ENCODE measurements around the gene MYMX. TPM values are rescaled to one million over a fixed set of nuclear protein-coding genes. Genes with fewer than 3 reads are reported as not detected.

The MYMX gene
- polyA plus RNA-seq, 2 of the 4 experiments (the other 2 are of a cell fraction), result not detected

DNA sequence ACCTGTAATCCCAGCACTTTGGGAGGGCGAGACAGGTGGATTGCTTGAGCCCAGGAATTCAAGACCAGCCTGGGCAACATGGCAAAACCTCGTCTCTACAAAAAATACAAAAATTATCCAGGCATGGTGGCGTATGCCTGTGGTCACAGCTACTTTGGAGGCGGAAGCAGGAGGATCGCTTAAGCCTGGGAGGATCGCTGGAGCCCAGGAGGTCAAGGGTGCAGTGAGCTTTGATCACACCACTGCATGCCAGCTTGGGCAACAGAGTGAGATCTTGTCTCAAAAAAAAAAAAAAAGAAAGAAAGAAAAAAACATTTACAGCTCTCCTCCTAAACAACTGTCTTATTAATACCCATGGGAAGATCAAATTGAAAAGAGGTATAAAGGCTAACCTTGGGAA is 8.8 kb upstream of the MYMX start (continued):
- no peak for TF ChIP-seq MAFK (IDR thresholded peaks at IDR 0.05; ENCODE audit: partially characterized antibody)

DNA sequence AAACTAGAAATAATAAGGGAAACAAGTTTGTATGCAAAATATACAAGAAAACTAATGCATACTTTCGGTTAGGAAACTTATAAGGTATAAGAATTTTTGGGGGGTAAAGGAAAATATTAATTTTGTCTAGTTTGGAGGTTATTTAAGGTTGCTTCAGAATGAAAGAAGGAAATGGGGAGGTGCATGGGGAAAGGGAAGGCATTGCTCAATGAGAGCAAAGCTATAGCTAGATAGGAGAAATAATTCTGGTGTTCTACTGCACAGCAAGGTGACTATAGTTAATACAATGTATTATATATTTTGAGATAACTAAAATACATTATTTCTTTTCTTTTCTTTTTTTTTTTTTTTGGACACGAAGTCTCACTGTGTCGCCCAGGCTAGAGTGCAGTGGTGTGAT is 5.4 kb upstream of the MYMX start:
- TF ChIP-seq GATA3 (IDR thresholded peaks at IDR 0.05; ENCODE audit: borderline replicate concordance), result no peak
- no peak for TF ChIP-seq REST (IDR thresholded peaks at IDR 0.05)
- no peak for TF ChIP-seq ZNF302 (CRISPR knock-in tag; IDR thresholded peaks at IDR 0.05)
- no peak for TF ChIP-seq EHF (CRISPR knock-in tag; IDR thresholded peaks at IDR 0.05)
- no peak for TF ChIP-seq CBX2 (IDR thresholded peaks at IDR 0.05; ENCODE audit: borderline replicate concordance, low read depth)
- no peak for TF ChIP-seq CBX8 (IDR thresholded peaks at IDR 0.05)
- TF ChIP-seq CHD2 (IDR thresholded peaks at IDR 0.05; ENCODE audit: low read length, partially characterized antibody), result no peak
- TF ChIP-seq ZFP36 (IDR thresholded peaks at IDR 0.05; ENCODE audit: borderline replicate concordance, partially characterized antibody), result no peak
- TF ChIP-seq, protein P1, sequence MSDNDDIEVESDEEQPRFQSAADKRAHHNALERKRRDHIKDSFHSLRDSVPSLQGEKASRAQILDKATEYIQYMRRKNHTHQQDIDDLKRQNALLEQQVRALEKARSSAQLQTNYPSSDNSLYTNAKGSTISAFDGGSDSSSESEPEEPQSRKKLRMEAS (IDR thresholded peaks at IDR 0.05), result no peak
- TF ChIP-seq SREBF2 (IDR thresholded peaks at IDR 0.05), result no peak
- TF ChIP-seq NFE2L2 (conservative IDR thresholded peaks at IDR 0.05; ENCODE audit: low read length), result no peak
- no peak for TF ChIP-seq POLR2A (IDR thresholded peaks at IDR 0.05; ENCODE audit: low read length)
- TF ChIP-seq, protein P2, sequence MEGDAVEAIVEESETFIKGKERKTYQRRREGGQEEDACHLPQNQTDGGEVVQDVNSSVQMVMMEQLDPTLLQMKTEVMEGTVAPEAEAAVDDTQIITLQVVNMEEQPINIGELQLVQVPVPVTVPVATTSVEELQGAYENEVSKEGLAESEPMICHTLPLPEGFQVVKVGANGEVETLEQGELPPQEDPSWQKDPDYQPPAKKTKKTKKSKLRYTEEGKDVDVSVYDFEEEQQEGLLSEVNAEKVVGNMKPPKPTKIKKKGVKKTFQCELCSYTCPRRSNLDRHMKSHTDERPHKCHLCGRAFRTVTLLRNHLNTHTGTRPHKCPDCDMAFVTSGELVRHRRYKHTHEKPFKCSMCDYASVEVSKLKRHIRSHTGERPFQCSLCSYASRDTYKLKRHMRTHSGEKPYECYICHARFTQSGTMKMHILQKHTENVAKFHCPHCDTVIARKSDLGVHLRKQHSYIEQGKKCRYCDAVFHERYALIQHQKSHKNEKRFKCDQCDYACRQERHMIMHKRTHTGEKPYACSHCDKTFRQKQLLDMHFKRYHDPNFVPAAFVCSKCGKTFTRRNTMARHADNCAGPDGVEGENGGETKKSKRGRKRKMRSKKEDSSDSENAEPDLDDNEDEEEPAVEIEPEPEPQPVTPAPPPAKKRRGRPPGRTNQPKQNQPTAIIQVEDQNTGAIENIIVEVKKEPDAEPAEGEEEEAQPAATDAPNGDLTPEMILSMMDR (IDR thresholded peaks at IDR 0.05), result no peak
- TF ChIP-seq MYC (IDR thresholded peaks at IDR 0.05; ENCODE audit: borderline replicate concordance, low read length), result no peak
- TF ChIP-seq BHLHE40 (IDR thresholded peaks at IDR 0.05; ENCODE audit: low read depth, low read length), result no peak
- TF ChIP-seq PHF8 (IDR thresholded peaks at IDR 0.05; ENCODE audit: borderline replicate concordance, low read depth), result no peak
- TF ChIP-seq ZC3H11A (IDR thresholded peaks at IDR 0.05), result no peak
- no peak for TF ChIP-seq SMC3 (IDR thresholded peaks at IDR 0.05)
- no peak for TF ChIP-seq ZSCAN20 (CRISPR knock-in tag; IDR thresholded peaks at IDR 0.05)
- FAIRE-seq, result no peak
- CTCF ChIA-PET, result no interaction called here

GRCh38 chr6:44214307-44214706 is 2.4 kb upstream of the MYMX start:
- CTCF ChIA-PET, result no interaction called here

More for the DNA sequence above, 5.4 kb upstream of the MYMX start:
- WGBS (ENCODE audit: missing lambda C conversion rate), result 80% methylated on average over 3 of the region's 3 CpGs
- no peaks in the 10 kb centered on the region for H3K9me3 ChIP-seq
- no peaks in the 10 kb centered on the region for H3K4me1 ChIP-seq
- POLR2A ChIA-PET, result no interaction called here
- H3K27ac ChIP-seq, result no peak overlapping the region
- ATAC-seq, result no peak
- H3K4me3 ChIP-seq, result no peak overlapping the region
- H3K4me2 ChIP-seq, result no peak overlapping the region
- DNase-seq (ENCODE audit: low read depth in 1 of 2, low spot score in 1 of 2), result no peak

More at GRCh38 chr6:44214307-44214706, 2.4 kb upstream of the MYMX start:
- Histone ChIP-seq H3K4me2 (no peak overlapping the region), H3K4me3 (no peak overlapping the region), H3K4me1 (peaks cover 17% of the 10 kb centered on the region), H3K9me3 (no peaks in the 10 kb centered on the region), H3K27ac (no peak overlapping the region)
- ATAC-seq (no peak), FAIRE-seq (no peak), DNase-seq (ENCODE audit: low read depth in 1 of 2, low spot score in 1 of 2) (no peak)
- WGBS (ENCODE audit: missing lambda C conversion rate), result 86% methylated on average over 6 of the region's 6 CpGs
- TF ChIP-seq EHF (CRISPR knock-in tag; IDR thresholded peaks at IDR 0.05) (no peak), HEYL (CRISPR knock-in tag; IDR thresholded peaks at IDR 0.05) (no peak), KDM5A (IDR thresholded peaks at IDR 0.05) (no peak), HDAC2 (IDR thresholded peaks at IDR 0.05) (no peak), TP53 (CRISPR knock-in tag; IDR thresholded peaks at IDR 0.05) (no peak), HOXB5 (CRISPR knock-in tag; IDR thresholded peaks at IDR 0.05) (no peak), FOSB (CRISPR knock-in tag; IDR thresholded peaks at IDR 0.05) (no peak), SMC3 (IDR thresholded peaks at IDR 0.05) (no peak), MYC (IDR thresholded peaks at IDR 0.05; ENCODE audit: borderline replicate concordance, low read length) (no peak)
- TF ChIP-seq, protein P3, sequence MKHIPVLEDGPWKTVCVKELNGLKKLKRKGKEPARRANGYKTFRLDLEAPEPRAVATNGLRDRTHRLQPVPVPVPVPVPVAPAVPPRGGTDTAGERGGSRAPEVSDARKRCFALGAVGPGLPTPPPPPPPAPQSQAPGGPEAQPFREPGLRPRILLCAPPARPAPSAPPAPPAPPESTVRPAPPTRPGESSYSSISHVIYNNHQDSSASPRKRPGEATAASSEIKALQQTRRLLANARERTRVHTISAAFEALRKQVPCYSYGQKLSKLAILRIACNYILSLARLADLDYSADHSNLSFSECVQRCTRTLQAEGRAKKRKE (CRISPR knock-in tag; IDR thresholded peaks at IDR 0.05; ENCODE audit: low read depth), result no peak
- POLR2A ChIA-PET, result no interaction called here

Data from A549 (cell line).